OCI-LY7 (cell line): Measurements from ENCODE around the gene SPATA17. TPM values are rescaled to one million over a fixed set of nuclear protein-coding genes. Genes with fewer than 3 reads are reported as not detected.

Source experiments
- BruUV-seq: library from RNA; stranded (reverse); fragments of 400-500 nt; replicated peaks from 2 replicates; lab custom pipeline; 2021; lab: Mats Ljungman, UMichigan
- CTCF ChIA-PET: fragments of 300-600 bp; sonication (Branson Sonifier 250); formaldehyde crosslinking; loops from one replicate; lab custom pipeline; 2022; ENCODE audit warnings: antibody characterized with exemption; ENCODE audit not compliant: unreplicated experiment; lab: Charles Lee
- POLR2A ChIA-PET: fragments of 300-600 bp; sonication (Branson Sonifier 250); formaldehyde crosslinking; loops from one replicate; lab custom pipeline; 2022; ENCODE audit warnings: antibody characterized with exemption; lab: Charles Lee
- DNase-seq: peaks from one replicate; pipeline ENCODE4 v3.0.0-alpha.2; 2015; ENCODE audit warnings: low spot score
- H2AFZ ChIP-seq: fragments of 200-600 bp; sonication (generic), shearing (Covaris generic); 2 replicates; pipeline ENCODE4 v1.6.1; 2014; ENCODE audit warnings: mild to moderate bottlenecking, antibody characterized with exemption, low read length, moderate library complexity
- H3K27ac ChIP-seq: fragments of 200-600 bp; sonication (generic); 2 replicates; pipeline ENCODE4 v1.5.1; 2014; ENCODE audit warnings: mixed run types, low read depth, mild to moderate bottlenecking, moderate library complexity, low read length, inconsistent platforms; ENCODE audit not compliant: poor library complexity, severe bottlenecking
- H3K36me3 ChIP-seq: fragments of 200-600 bp; sonication (generic); 2 replicates; pipeline ENCODE4 v1.6.1; 2014; ENCODE audit warnings: mild to moderate bottlenecking, antibody characterized with exemption, low read length, moderate library complexity, mixed read lengths; ENCODE audit not compliant: insufficient read depth
- H3K4me1 ChIP-seq: fragments of 200-600 bp; sonication (generic); 2 replicates; pipeline ENCODE4 v1.5.1; 2014; ENCODE audit warnings: mild to moderate bottlenecking, low read length; ENCODE audit not compliant: insufficient read depth, poor library complexity, severe bottlenecking
- H3K4me2 ChIP-seq: fragments of 200-600 bp; sonication (generic); 2 replicates; pipeline ENCODE4 v1.6.1; 2014; ENCODE audit warnings: mild to moderate bottlenecking, low read length
- H3K4me3 ChIP-seq: fragments of 200-600 bp; sonication (generic); 2 replicates; pipeline ENCODE4 v1.5.1; 2014; ENCODE audit warnings: mild to moderate bottlenecking, low read depth, low read length; ENCODE audit not compliant: poor library complexity, severe bottlenecking
- H3K79me2 ChIP-seq: fragments of 200-600 bp; sonication (generic); 2 replicates; pipeline ENCODE4 v1.6.1; 2016; ENCODE audit warnings: low read depth, mild to moderate bottlenecking, low read length, moderate library complexity, mixed read lengths; ENCODE audit not compliant: insufficient read depth
- H3K9me2 ChIP-seq: fragments of 200-600 bp; sonication (generic); 2 replicates; pipeline ENCODE4 v1.6.1; 2016; ENCODE audit warnings: mild to moderate bottlenecking, low read length, mixed read lengths; ENCODE audit not compliant: insufficient read depth
- H3K9me3 ChIP-seq: fragments of 200-600 bp; sonication (generic); 2 replicates; pipeline ENCODE4 v1.6.1; 2014; ENCODE audit warnings: mild to moderate bottlenecking, mixed run types, low read length, mixed read lengths
- H4K20me1 ChIP-seq: fragments of 200-600 bp; sonication (generic); 2 replicates; pipeline ENCODE4 v1.6.1; 2014; ENCODE audit warnings: mild to moderate bottlenecking, antibody characterized with exemption, low read length, moderate library complexity, mixed read lengths; ENCODE audit not compliant: insufficient read depth
- CTCF ChIP-seq: fragments of 200-600 bp; sonication (generic); conservative IDR thresholded peaks from 2 replicates; pipeline ENCODE4 v1.5.1; 2014; ENCODE audit warnings: mild to moderate bottlenecking, antibody characterized with exemption, low read length, moderate library complexity, mixed read lengths
- EZH2phosphoT487 ChIP-seq: fragments of 200-600 bp; sonication (generic); IDR thresholded peaks from 2 replicates; pipeline ENCODE4 v1.6.1; 2018; ENCODE audit warnings: low read depth, borderline replicate concordance, mild to moderate bottlenecking, mixed run types, antibody characterized with exemption, low read length, moderate library complexity, mixed read lengths
- intact Hi-C: fragments of 100-400 bp; cut with micrococcal nuclease; formaldehyde crosslinking; loops from one replicate; pipeline ENCODE4 v1.10.0; 2022; ENCODE audit not compliant: unreplicated experiment
- total RNA-seq, 2 experiments: library from RNA; depleted of rRNA in 1 of 2; stranded (reverse); fragments of >200 nt in 1 of 2; shearing (Covaris generic) in 1 of 2; gene quantifications; 2 replicates each; pipeline ENCODE4 v1.2.3, GENCODE V29; 2014 to 2022

The SPATA17 gene
- total RNA-seq, 2 experiments from 2014 or later, result not detected

DNA sequence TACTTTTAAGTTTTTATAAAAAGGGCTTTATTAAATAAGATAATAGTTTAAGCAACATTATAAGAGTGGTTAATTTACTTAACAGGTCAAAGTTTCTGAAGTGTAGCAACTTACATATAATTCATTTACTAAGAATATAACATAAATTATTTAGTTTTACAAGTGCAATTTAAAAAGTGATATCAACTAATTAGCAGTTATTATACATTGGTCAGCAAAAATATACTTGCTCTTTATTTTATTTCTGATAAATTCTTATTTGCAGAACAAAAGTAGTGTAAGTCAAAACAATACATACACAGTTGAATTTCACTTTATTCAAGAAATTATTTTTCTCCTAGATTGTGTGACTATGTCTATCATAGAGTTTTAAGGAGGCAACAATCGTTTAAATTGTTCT lies 215.6 kb downstream of the SPATA17 start:
- H3K9me2 ChIP-seq, result no peaks in the 10 kb centered on the region
- H3K27ac ChIP-seq, result no peak overlapping the region
- BruUV-seq, result no TSS peak
- no peaks in the 10 kb centered on the region for H4K20me1 ChIP-seq
- ChIA-PET CTCF (no interaction called here), POLR2A (no interaction called here)
- no peaks in the 10 kb centered on the region for H3K4me1 ChIP-seq
- no peak overlapping the region for H3K4me3 ChIP-seq
- no peak overlapping the region for H2AFZ ChIP-seq
- H3K9me3 ChIP-seq, result no peaks in the 10 kb centered on the region
- H3K79me2 ChIP-seq, result no peaks in the 10 kb centered on the region
- H3K4me2 ChIP-seq, result no peak overlapping the region
- no peaks in the 10 kb centered on the region for H3K36me3 ChIP-seq
- no peak for DNase-seq
- intact Hi-C loops, result no loop called here
- no peak for TF ChIP-seq CTCF
- no peak for TF ChIP-seq EZH2phosphoT487

DNA sequence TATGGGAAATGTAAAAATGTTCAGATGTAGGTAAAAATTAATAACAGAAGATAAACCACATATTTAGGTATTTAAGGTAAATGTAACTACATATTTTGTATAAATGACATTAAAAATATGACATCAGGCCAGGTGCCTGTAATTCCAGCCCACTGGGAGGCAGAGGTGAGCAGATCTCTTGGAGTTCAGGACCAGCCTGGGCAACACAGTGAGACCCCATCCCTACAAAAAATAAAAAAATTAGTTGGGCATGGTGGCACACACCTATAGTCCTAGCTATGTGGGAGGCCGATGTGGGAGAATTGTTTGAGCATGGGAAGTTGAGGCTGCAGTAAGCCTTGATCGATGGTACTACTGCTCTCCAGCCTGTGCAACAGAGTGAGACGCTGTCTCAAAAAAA lies 216.5 kb downstream of the SPATA17 start:
- H2AFZ ChIP-seq, result no peak overlapping the region

More for the DNA sequence above, 216.5 kb downstream of the SPATA17 start:
- Histone ChIP-seq H3K27ac (no peak overlapping the region), H4K20me1 (no peaks in the 10 kb centered on the region), H3K4me1 (no peaks in the 10 kb centered on the region), H3K9me2 (no peaks in the 10 kb centered on the region), H3K79me2 (no peaks in the 10 kb centered on the region), H3K4me2 (no peak overlapping the region), H3K36me3 (no peaks in the 10 kb centered on the region), H3K4me3 (no peak overlapping the region), H3K9me3 (no peaks in the 10 kb centered on the region)
- CTCF ChIA-PET, result no interaction called here
- intact Hi-C loops, result no loop called here
- POLR2A ChIA-PET, result interaction anchor here (0.6 kb wide), 1 partner anchor 14 kb away, joined by 3 read pairs; no protein-coding TSS in a partner anchor
- DNase-seq, result no peak
- TF ChIP-seq CTCF, result no peak
- no peak for TF ChIP-seq EZH2phosphoT487
- BruUV-seq, result no TSS peak
